Inflammatory macrophage (primary cell): ENCODE data around the gene FAT2.

ENCODE experiments used
- DNase-seq, 2 donors: peaks; one replicate each; pipeline ENCODE4 v3.0.0-alpha.2; 2020 to 2022

The FAT2 gene

DNA sequence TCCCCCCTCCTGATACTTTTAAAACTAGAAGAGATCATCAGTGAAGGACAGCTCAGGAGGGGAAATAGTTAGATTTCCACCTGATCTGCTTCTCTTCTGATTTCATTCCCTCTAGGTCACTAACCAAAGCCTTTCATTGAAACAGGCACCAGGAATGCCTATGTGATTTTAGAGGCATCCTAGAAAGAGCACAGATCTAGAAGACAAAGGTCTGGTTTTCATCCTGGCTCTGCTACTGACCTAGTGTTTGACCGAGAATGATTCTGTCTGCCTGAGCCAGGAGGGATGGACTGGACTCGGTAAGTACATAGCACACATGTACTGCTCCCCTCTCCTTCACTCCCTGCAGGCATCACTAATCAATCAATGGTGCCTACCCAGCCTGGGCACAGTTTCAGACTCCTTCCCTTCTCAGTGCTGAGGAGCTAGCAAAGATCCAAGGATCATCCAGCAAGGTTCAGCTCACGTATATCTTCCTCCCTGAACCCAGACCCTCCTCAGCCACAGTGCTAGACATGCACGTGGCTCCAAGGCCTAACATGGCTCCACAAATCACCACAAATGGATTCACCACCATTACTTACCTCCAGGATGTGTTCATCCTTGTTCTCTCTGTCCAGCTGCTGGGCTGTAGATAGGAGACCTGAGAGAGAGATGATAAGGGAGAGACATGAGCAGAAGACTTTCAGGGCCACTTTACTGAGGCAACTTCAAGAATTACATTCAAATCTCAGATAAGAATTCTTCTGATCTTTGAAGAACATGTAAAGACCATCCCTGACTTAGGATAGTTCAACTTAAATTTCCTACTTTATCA is 35.2 kb downstream of the FAT2 start:
- no peak for DNase-seq

DNA sequence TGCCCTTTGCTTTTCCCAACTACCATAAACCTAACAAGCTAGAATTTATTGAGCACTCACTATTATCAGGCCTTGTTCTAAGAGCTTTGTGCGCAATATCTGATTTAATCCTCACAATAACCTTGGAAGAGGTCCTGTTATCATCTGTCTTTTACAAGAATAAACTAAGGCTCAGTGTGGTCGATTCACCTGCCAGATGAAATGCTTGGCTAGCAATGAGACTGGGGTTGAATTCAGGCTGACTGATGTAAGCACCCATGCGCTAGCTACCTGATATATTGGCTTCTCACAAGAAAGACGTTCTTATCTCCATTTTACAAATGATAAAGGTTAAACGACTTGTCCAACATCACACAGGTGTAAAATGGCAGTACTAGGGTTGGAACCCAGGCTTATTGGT is 37.4 kb downstream of the FAT2 start:
- DNase-seq = no peak

DNA sequence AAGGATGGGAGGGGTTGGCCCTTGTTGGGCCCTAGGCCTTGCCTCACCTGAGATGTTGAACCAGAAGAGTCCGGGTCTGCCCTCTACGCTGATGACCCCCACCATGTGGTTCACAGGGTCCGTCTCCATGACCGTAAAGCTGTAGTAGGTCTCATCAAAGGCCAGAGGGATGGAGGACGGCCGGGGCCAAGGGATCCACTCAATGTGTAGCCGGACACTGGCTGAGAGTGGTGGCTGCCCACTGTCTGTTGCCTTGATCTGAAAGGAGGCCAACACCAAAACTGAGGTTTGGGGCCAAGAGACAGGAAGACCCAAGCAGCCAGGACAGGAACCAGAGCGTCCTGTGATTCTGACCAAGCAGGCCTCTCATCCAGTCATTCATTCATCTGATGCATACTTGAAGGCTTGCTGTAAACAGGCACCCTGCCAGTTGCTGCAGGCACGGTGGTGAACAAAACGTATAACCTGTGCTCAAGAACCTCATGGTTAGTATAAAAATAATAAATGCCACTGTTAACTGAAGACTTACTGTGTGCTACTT is 37.9 kb downstream of the FAT2 start:
- no peak for DNase-seq

DNA sequence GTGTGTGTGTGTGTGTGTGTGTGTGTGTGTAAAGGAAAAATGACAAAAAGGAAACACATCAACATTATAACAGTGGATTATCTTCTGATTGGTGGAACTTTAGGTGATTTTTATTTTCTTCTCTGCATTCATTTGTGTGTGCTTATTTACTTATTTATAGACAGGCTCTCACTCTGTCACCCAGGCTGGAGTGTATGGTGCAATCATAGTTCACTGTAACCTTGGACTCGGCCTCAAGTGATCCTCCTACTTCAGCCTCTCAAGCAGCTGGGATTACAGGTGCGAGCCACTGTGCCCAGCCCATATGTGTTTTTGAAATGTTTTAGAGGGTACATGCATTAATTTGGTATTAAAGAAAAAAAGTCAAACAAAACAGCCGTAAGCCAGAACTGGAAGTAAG is 39.1 kb downstream of the FAT2 start:
- DNase-seq = no peak

DNA sequence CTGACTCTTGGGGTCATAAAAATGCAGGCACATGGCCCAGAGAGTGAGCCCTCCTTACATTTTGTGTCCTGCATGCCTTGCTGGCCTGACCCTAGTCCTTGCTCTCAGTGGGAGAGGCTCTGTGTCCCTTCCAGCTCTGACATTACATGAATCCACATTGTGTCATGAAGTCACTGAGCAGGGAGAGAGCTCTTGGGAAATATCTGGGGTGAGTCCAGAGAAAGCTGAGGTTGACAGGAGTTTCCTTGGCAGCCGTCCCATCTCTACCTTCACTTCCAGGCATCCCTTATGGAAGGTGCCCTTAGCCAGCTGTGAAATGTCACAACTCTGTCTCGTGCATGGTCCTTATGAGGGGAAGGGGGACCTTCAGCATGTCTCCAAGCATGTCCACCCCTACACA is 41.0 kb downstream of the FAT2 start:
- DNase-seq = no peak

DNA sequence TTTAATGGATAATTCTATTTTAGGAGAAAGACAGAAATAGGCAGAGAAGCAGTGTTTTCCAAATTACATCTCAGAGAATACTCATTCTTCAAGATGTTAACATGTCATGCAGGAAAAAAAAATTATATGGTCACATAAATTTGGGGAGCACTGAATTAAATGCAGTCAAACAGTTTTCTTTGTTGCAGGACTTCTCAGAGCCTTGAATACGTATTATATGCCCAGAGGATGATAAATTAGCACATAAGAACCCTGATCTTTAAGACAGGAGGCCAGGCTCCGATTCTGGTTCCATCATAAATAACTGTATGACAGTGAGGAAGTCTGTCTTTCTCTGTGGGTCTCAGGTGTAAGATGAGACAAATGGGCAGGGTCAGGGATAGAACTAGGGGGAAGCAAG is 41.4 kb downstream of the FAT2 start:
- DNase-seq = no peak

DNA sequence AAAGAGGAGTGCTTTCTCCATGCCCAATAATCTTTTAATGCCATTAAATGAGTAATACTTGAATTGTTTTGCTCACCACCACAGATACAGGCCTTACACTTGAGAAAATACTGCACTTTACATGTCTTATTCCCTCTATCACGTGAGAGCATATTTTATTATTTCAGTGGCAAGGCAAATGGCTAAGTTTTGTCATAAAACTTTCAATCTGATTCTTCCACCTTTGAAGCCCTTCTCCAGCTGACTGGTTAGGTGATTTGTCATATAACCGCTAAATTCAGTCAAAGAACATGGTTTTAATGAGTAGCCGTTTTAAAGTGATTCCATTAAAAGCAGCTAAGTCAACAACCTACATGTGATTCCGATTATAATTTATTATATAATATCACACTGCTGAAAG is 43.8 kb downstream of the FAT2 start:
- DNase-seq = no peak

DNA sequence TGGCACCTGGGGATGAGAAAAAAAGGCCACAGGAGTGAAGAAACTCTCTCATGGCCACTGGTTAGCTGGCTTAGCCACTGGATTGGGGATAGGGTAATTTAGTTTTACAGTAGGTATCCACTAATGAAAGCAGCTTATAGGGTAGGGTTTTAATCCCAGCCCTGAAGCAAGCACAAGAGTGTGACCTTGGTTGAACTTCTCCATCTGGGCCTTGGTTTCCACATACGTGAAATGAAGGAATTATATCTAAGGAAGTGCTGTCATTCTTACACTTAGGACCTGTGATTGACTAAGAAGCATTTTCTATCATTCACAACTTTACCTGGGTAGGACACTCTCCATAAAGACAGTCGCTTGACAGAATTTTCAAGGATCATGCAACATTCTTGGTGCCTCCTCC is 49.6 kb downstream of the FAT2 start:
- DNase-seq = peak; percentile 60 to 71
